Vagina (tissue), 2 donors: ENCODE results near the gene GSG1.

Experiments used
- POLR2A ChIP-seq, 2 donors: fragments of 450-650 bp; IDR thresholded peaks; one replicate each; pipeline ENCODE4 v1.6.1; 2017; ENCODE audit warnings: antibody characterized with exemption in 2 of 2, mild to moderate bottlenecking in 2 of 2, moderate library complexity in 2 of 2
- TF ChIP-seq, protein P1 (sequence below), 3 experiments: fragments of 450-650 bp in 2 of 3; fragments of 200-600 bp in 1 of 3; sonication (generic) in 1 of 3; IDR thresholded peaks; one replicate each; pipeline ENCODE4 v1.5.1; 2017 to 2019; ENCODE audit warnings: antibody characterized with exemption in 3 of 3, mild to moderate bottlenecking in 2 of 3, moderate library complexity in 2 of 3

- no peak for TF ChIP-seq POLR2A (IDR thresholded peaks at IDR 0.05)
- TF ChIP-seq, protein P1, sequence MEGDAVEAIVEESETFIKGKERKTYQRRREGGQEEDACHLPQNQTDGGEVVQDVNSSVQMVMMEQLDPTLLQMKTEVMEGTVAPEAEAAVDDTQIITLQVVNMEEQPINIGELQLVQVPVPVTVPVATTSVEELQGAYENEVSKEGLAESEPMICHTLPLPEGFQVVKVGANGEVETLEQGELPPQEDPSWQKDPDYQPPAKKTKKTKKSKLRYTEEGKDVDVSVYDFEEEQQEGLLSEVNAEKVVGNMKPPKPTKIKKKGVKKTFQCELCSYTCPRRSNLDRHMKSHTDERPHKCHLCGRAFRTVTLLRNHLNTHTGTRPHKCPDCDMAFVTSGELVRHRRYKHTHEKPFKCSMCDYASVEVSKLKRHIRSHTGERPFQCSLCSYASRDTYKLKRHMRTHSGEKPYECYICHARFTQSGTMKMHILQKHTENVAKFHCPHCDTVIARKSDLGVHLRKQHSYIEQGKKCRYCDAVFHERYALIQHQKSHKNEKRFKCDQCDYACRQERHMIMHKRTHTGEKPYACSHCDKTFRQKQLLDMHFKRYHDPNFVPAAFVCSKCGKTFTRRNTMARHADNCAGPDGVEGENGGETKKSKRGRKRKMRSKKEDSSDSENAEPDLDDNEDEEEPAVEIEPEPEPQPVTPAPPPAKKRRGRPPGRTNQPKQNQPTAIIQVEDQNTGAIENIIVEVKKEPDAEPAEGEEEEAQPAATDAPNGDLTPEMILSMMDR (IDR thresholded peaks at IDR 0.05): no peak
Observed at GRCh38 chr12:13066014-13066413, 37.5 kb downstream of the GSG1 start.
